K562 (cell line): ENCODE measurements around the gene AGO1. TPM values are rescaled to one million over a fixed set of nuclear protein-coding genes. Genes with fewer than 3 reads are reported as not detected.

Source experiments
- BRD9 ChIP-seq: fragments of 450-650 bp; IDR thresholded peaks from 2 replicates; pipeline ENCODE4 v1.6.1; 2018; ENCODE audit warnings: low read depth; ENCODE audit not compliant: partially characterized antibody
- HDAC6 ChIP-seq: IDR thresholded peaks from 2 replicates; pipeline ENCODE4 v1.6.1; 2012; ENCODE audit warnings: low read depth, mild to moderate bottlenecking, control low read depth, inconsistent platforms, low read length, moderate library complexity
- HLTF ChIP-seq: fragments of 450-650 bp; IDR thresholded peaks from 2 replicates; pipeline ENCODE4 v1.6.1; 2016
- NCOA6 ChIP-seq: fragments of 450-650 bp; IDR thresholded peaks from 2 replicates; pipeline ENCODE4 v1.6.1; 2017; ENCODE audit warnings: mild to moderate bottlenecking
- PURB ChIP-seq: sonication (generic); formaldehyde crosslinking; IDR thresholded peaks from 2 replicates; pipeline ENCODE4 v1.9.0; 2021; ENCODE audit warnings: low read depth, mild to moderate bottlenecking, missing genetic modification reagents
- SMARCC2 ChIP-seq: fragments of 450-650 bp; IDR thresholded peaks from 2 replicates; pipeline ENCODE4 v1.6.1; 2017; ENCODE audit warnings: antibody characterized with exemption, moderate library complexity, mild to moderate bottlenecking, low read depth
- SMC3 ChIP-seq: conservative IDR thresholded peaks from 2 replicates; pipeline ENCODE4 v1.6.1; 2011; ENCODE audit warnings: low read depth, low read length, improper control_type of control experiment; ENCODE audit not compliant: insufficient read depth
- XRCC5 ChIP-seq: fragments of 200-400 bp; formaldehyde crosslinking; IDR thresholded peaks from 2 replicates; pipeline ENCODE4 v1.6.1; 2017; ENCODE audit warnings: low read depth, mild to moderate bottlenecking, low read length
- polyA plus RNA-seq, 8 experiments: library from polyadenylated mRNA; depleted of rRNA in 4 of 8; stranded (reverse) in 5 of 8; unstranded in 3 of 8; fragments of >200 nt; fragmentation: Nextera tagmentation in 2 of 8; fragmentation: Illumina TruSeq in 1 of 8; extraction: Ambion mirVana in 2 of 8; extraction: Trizol in 1 of 8; gene quantifications; 2 replicates each; pipeline versions ENCODE4 v1.2.1 to v1.2.3, GENCODE V29; 2011 to 2014; ENCODE audit warnings: inconsistent platforms in 1 of 8, missing spikeins in 1 of 8
- total RNA-seq, 7 experiments: library from RNA; depleted of rRNA in 6 of 7; stranded (reverse); fragments of >200 nt in 6 of 7; fragmentation: Illumina TruSeq in 2 of 7; extraction: Trizol in 2 of 7; gene quantifications; 2 replicates each; pipeline versions ENCODE4 v1.2.1 to v1.2.3, GENCODE V29; 2011 to 2021; ENCODE audit warnings: low replicate concordance in 1 of 7
- TF ChIP-seq, protein P1 (sequence below): sonication (generic); formaldehyde crosslinking; IDR thresholded peaks from 2 replicates; pipeline ENCODE4 v1.8.1; 2023; ENCODE audit warnings: missing genetic modification reagents, mild to moderate bottlenecking, borderline replicate concordance
- TF ChIP-seq, protein P2 (sequence below), 2 experiments: fragments of 450-650 bp in 1 of 2; sonication (generic) in 1 of 2; formaldehyde crosslinking in 1 of 2; IDR thresholded peaks; 2 replicates each; pipeline versions ENCODE4 v1.7.1 to v1.9.0; 2016 to 2022; ENCODE audit warnings: inconsistent platforms in 1 of 2, mild to moderate bottlenecking in 1 of 2, missing genetic modification reagents in 1 of 2
- TF ChIP-seq, protein P3 (sequence below): fragments of 450-650 bp; formaldehyde crosslinking; IDR thresholded peaks from 2 replicates; pipeline ENCODE4 v1.4.0; 2022; ENCODE audit warnings: missing genetic modification characterization

AGO1 gene
- total and polyA plus RNA-seq, 9 of the 15 experiments (the other 6 are each of a cell fraction or from before 2014, with no cell fraction given) = 7.3 to 64.2 (median 26.0) TPM

DNA sequence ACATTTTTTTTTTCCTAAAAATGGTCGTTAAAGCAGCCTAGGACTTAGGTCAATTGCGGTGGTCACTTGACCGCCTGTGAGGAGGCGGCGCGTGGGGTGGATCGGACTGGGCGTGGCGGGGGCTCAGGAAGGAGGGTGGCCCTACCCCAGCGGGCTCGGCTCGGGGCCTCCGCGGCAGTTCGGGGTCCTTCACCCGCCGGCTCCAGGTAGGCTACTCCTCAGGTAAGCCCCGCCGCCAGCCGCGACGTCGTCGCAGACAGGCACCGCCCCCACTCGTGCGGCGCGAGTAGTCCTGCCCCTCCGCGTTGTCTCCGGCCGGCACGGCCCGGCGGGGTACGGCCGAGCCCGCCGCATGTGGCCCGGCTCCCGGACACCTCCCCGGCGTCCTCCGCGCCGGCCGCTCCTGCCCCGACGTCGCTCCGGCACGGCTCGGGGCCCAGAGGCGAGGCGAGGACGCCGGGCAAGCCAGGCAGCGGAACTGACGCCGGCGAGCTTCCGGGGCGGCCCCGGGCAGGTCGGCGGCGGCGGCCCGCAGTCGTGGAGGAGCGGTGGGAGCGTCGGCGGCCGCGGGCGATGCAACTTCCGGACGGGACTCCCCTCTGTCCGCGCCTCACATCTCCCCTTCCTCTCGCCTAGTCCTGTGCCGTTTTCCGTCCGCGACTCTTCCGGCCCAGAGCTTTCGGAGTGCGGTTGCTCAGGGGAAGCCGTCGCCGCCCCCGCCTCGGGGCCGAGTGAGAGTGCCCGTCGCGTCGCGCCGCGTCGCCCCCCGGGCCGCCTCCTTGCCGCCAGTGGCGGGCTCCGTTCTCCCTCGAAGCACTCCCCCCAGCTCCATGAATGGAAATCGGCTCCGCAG, 47.8 kb downstream of the AGO1 start, which contains the start of gene AGO3 (continued):
- TF ChIP-seq, protein P1, sequence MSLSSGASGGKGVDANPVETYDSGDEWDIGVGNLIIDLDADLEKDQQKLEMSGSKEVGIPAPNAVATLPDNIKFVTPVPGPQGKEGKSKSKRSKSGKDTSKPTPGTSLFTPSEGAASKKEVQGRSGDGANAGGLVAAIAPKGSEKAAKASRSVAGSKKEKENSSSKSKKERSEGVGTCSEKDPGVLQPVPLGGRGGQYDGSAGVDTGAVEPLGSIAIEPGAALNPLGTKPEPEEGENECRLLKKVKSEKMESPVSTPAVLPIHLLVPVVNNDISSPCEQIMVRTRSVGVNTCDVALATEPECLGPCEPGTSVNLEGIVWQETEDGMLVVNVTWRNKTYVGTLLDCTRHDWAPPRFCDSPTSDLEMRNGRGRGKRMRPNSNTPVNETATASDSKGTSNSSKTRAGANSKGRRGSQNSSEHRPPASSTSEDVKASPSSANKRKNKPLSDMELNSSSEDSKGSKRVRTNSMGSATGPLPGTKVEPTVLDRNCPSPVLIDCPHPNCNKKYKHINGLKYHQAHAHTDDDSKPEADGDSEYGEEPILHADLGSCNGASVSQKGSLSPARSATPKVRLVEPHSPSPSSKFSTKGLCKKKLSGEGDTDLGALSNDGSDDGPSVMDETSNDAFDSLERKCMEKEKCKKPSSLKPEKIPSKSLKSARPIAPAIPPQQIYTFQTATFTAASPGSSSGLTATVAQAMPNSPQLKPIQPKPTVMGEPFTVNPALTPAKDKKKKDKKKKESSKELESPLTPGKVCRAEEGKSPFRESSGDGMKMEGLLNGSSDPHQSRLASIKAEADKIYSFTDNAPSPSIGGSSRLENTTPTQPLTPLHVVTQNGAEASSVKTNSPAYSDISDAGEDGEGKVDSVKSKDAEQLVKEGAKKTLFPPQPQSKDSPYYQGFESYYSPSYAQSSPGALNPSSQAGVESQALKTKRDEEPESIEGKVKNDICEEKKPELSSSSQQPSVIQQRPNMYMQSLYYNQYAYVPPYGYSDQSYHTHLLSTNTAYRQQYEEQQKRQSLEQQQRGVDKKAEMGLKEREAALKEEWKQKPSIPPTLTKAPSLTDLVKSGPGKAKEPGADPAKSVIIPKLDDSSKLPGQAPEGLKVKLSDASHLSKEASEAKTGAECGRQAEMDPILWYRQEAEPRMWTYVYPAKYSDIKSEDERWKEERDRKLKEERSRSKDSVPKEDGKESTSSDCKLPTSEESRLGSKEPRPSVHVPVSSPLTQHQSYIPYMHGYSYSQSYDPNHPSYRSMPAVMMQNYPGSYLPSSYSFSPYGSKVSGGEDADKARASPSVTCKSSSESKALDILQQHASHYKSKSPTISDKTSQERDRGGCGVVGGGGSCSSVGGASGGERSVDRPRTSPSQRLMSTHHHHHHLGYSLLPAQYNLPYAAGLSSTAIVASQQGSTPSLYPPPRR (CRISPR knock-in tag) = 0 out of 2 replicates have a peak, but pooled peaks have one; percentile 70
- no peak for TF ChIP-seq SMC3
- TF ChIP-seq, protein P2, sequence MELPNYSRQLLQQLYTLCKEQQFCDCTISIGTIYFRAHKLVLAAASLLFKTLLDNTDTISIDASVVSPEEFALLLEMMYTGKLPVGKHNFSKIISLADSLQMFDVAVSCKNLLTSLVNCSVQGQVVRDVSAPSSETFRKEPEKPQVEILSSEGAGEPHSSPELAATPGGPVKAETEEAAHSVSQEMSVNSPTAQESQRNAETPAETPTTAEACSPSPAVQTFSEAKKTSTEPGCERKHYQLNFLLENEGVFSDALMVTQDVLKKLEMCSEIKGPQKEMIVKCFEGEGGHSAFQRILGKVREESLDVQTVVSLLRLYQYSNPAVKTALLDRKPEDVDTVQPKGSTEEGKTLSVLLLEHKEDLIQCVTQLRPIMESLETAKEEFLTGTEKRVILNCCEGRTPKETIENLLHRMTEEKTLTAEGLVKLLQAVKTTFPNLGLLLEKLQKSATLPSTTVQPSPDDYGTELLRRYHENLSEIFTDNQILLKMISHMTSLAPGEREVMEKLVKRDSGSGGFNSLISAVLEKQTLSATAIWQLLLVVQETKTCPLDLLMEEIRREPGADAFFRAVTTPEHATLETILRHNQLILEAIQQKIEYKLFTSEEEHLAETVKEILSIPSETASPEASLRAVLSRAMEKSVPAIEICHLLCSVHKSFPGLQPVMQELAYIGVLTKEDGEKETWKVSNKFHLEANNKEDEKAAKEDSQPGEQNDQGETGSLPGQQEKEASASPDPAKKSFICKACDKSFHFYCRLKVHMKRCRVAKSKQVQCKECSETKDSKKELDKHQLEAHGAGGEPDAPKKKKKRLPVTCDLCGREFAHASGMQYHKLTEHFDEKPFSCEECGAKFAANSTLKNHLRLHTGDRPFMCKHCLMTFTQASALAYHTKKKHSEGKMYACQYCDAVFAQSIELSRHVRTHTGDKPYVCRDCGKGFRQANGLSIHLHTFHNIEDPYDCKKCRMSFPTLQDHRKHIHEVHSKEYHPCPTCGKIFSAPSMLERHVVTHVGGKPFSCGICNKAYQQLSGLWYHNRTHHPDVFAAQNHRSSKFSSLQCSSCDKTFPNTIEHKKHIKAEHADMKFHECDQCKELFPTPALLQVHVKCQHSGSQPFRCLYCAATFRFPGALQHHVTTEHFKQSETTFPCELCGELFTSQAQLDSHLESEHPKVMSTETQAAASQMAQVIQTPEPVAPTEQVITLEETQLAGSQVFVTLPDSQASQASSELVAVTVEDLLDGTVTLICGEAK (IDR thresholded peaks at IDR 0.05) = peak; percentile 98
- TF ChIP-seq, protein P2 (CRISPR knock-in tag; IDR thresholded peaks at IDR 0.05) = no peak
- no peak for TF ChIP-seq PURB (CRISPR knock-in tag)
- peak; percentile 22; the same call in 1 of the 2 replicates for TF ChIP-seq NCOA6
- TF ChIP-seq HDAC6 = no peak
- TF ChIP-seq HLTF = peak; percentile 32; the same call in 1 of the 2 replicates
- TF ChIP-seq, protein P3, sequence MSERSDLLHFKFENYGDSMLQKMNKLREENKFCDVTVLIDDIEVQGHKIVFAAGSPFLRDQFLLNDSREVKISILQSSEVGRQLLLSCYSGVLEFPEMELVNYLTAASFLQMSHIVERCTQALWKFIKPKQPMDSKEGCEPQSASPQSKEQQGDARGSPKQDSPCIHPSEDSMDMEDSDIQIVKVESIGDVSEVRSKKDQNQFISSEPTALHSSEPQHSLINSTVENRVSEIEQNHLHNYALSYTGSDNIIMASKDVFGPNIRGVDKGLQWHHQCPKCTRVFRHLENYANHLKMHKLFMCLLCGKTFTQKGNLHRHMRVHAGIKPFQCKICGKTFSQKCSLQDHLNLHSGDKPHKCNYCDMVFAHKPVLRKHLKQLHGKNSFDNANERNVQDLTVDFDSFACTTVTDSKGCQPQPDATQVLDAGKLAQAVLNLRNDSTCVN (CRISPR knock-in tag) = no peak
- TF ChIP-seq SMARCC2 = no peak
- no peak for TF ChIP-seq BRD9
- 0 out of 2 replicates have a peak, but pooled peaks have one; percentile 43 for TF ChIP-seq XRCC5
